Psoas muscle (tissue), 8 donors: ENCODE measurements around the gene RELN. TPM values are rescaled to one million over a fixed set of nuclear protein-coding genes. Genes with fewer than 3 reads are reported as not detected.

Source experiments
- ATAC-seq, 4 donors: fragments of 200-7000 bp; cut with Tn5 transposase; one replicate each; pipeline ENCODE4 v1.9.1; 2020; ENCODE audit warnings: moderate library complexity in 3 of 4, mild to moderate bottlenecking in 2 of 4
- DNase-seq, 2 donors: peaks; one replicate each; pipeline ENCODE4 v3.0.0-alpha.2; 2020
- H3K27ac ChIP-seq: fragments of 200-600 bp; one replicate; pipeline ENCODE4 v1.8.0; 2022
- H3K27me3 ChIP-seq, 3 donors: fragments of 200-600 bp in 1 of 3; one replicate each; pipeline versions ENCODE4 v1.6.1 to v1.8.0; 2013 to 2022; ENCODE audit warnings: low read length in 2 of 3, mild to moderate bottlenecking in 2 of 3, moderate library complexity in 1 of 3; ENCODE audit not compliant: insufficient read depth in 3 of 3
- H3K36me3 ChIP-seq, 2 donors: fragments of 200-600 bp in 1 of 2; one replicate each; pipeline versions ENCODE4 v1.6.1 to v1.8.0; 2013 to 2022; ENCODE audit warnings: low read depth in 1 of 2, mild to moderate bottlenecking in 1 of 2, moderate library complexity in 1 of 2; ENCODE audit not compliant: insufficient read depth in 1 of 2
- H3K4me1 ChIP-seq: fragments of 200-600 bp; one replicate; pipeline ENCODE4 v1.8.0; 2022
- H3K4me3 ChIP-seq: fragments of 200-600 bp; one replicate; pipeline ENCODE4 v1.8.0; 2022; ENCODE audit warnings: mild to moderate bottlenecking
- H3K9me3 ChIP-seq: fragments of 200-600 bp; one replicate; pipeline ENCODE4 v1.8.0; 2022
- CTCF ChIP-seq: fragments of 200-600 bp; IDR thresholded peaks from one replicate; pipeline ENCODE4 v1.8.0; 2022; ENCODE audit warnings: antibody characterized with exemption
- WGBS, 3 donors: extraction: QIAGEN DNeasy Blood & Tissue Kit; methylation state at CpG; one replicate each; pipeline versions ENCODE4 v1.1.6 to v1.1.7; 2013; 5-methylcytosine and 5-hydroxymethylcytosine counted together
- intact Hi-C, 2 donors: fragments of 100-400 bp; cut with DNase I; formaldehyde crosslinking; loops; one replicate each; pipeline versions ENCODE4 v1.11.0 to v1.14.2; 2022
- polyA plus RNA-seq, 3 donors: library from polyadenylated mRNA; stranded (reverse); fragments of 200-250 nt; gene quantifications; one replicate each; pipeline ENCODE4 v1.2.3, GENCODE V29; 2013
- total RNA-seq, 4 donors: library from RNA; stranded (reverse); fragmentation: NEBNext Ultra II Directional in 2 of 4; extraction: Animal tissue kit (Norgen Biotek cat#: 25700) in 2 of 4; gene quantifications; one replicate each; pipeline versions ENCODE4 v1.2.1 to v1.2.4, GENCODE V29; 2021 to 2023
- donor health status: healthy with polysubstance abuse.
- donor health status: DM: no; HTN: no; CAD: no; lungs with moderate emphysema.
- donor health status: Bipolar disorder and iron deficiency.
- donor health status: healthy.
- donor health status: DM: yes; HTN: yes; CAD: no.
- donor health status: DM: no; HTN: no; CAD: no.
- donor health status: DM: no; HTN: no; CAD: no.
- donor health status: DM: yes; HTN: yes; CAD: no.

Gene RELN
- total and polyA plus RNA-seq, 7 donors: 0.10 to 0.44 (median 0.32) TPM

- WGBS, 3 donors: 38 to 50% (median 43%) methylated on average over 6 of the region's 6 CpGs
- ATAC-seq (no peak), DNase-seq (no peak)
- Histone ChIP-seq H3K4me3 (no peak overlapping the region), H3K27ac (no peak overlapping the region), H3K36me3 (no peaks in the 10 kb centered on the region), H3K9me3 (no peaks in the 10 kb centered on the region), H3K4me1 (no peaks in the 10 kb centered on the region), H3K27me3 (no peaks in the 10 kb centered on the region)
- TF ChIP-seq CTCF: no peak
- intact Hi-C loops: no loop called here
Observed at GRCh38 chr7:103680161-103681144, 309.0 kb downstream of the RELN start.

GRCh38 chr7:103679151-103680132, 310.0 kb downstream of the RELN start:
- Histone ChIP-seq H3K4me1 (no peaks in the 10 kb centered on the region), H3K27ac (no peak overlapping the region), H3K36me3 (no peaks in the 10 kb centered on the region), H3K4me3 (no peak overlapping the region), H3K27me3 (no peaks in the 10 kb centered on the region), H3K9me3 (no peaks in the 10 kb centered on the region)
- no peak for ATAC-seq
- TF ChIP-seq CTCF: no peak
- WGBS, 3 donors: 73 to 79% (median 74%) methylated on average over 4 of the region's 4 CpGs
- intact Hi-C loops: no loop called here
- no peak for DNase-seq

- H3K9me3 ChIP-seq: no peaks in the 10 kb centered on the region
Observed at GRCh38 chr7:103668279-103668941, 321.0 kb downstream of the RELN start.

More at GRCh38 chr7:103668279-103668941, 321.0 kb downstream of the RELN start:
- Histone ChIP-seq H3K4me3 (no peak overlapping the region), H3K27ac (no peak overlapping the region), H3K4me1 (no peaks in the 10 kb centered on the region), H3K36me3 (no peaks in the 10 kb centered on the region), H3K27me3 (no peaks in the 10 kb centered on the region)
- TF ChIP-seq CTCF: no peak
- WGBS, 3 donors: 68 to 79% (median 72%) methylated on average over 2 of the region's 2 CpGs
- no peak for DNase-seq
- no peak for ATAC-seq
- intact Hi-C loops: no loop called here
